D721Med (cell line): ENCODE measurements around the gene ZDHHC8.

Experiments
- DNase-seq: peaks from one replicate; pipeline ENCODE4 v3.0.0; 2011; ENCODE audit warnings: low spot score; ENCODE audit not compliant: insufficient read length
- FAIRE-seq: peaks from 2 replicates; lab custom pipeline; 2011; peaks lifted over from hg19 to GRCh38; lab: Jason Lieb, UNC
- TF ChIP-seq, protein P1 (sequence below): IDR thresholded peaks from 2 replicates; pipeline ENCODE4 v1.5.1; 2012; ENCODE audit warnings: mild to moderate bottlenecking, control low read depth; ENCODE audit not compliant: insufficient read depth; ENCODE audit errors: missing control alignments

ZDHHC8 gene

GRCh38 chr22:20133930-20134549 is 2.4 kb downstream of the ZDHHC8 start:
- TF ChIP-seq, protein P1, sequence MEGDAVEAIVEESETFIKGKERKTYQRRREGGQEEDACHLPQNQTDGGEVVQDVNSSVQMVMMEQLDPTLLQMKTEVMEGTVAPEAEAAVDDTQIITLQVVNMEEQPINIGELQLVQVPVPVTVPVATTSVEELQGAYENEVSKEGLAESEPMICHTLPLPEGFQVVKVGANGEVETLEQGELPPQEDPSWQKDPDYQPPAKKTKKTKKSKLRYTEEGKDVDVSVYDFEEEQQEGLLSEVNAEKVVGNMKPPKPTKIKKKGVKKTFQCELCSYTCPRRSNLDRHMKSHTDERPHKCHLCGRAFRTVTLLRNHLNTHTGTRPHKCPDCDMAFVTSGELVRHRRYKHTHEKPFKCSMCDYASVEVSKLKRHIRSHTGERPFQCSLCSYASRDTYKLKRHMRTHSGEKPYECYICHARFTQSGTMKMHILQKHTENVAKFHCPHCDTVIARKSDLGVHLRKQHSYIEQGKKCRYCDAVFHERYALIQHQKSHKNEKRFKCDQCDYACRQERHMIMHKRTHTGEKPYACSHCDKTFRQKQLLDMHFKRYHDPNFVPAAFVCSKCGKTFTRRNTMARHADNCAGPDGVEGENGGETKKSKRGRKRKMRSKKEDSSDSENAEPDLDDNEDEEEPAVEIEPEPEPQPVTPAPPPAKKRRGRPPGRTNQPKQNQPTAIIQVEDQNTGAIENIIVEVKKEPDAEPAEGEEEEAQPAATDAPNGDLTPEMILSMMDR, result no peak
- FAIRE-seq (no peak), DNase-seq (no peak)

DNA sequence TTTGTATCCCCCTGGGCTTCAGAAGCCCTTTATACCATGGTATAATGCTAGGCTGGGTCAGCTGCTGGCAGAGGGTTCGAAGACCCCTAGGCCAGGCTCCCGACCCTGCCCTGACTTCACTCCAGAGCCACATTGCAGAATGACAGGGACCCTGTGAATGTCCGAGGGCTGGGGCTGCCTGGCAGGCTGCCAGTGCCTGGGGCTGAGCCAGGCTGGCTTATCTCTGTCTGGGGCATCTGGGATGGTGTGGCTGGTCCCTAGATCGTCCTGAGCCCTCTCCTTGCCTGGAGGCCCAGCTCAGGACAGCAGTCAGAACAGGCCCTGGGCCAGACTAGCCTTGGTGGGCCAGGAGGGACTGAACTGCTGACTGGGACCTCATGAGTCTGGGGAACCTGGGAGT is 3.7 kb downstream of the ZDHHC8 start:
- TF ChIP-seq, protein P1, result no peak
- DNase-seq (no peak), FAIRE-seq (no peak)

GRCh38 chr22:20135806-20136602 is 4.4 kb downstream of the ZDHHC8 start:
- DNase-seq (no peak), FAIRE-seq (no peak)
- TF ChIP-seq, protein P1, result no peak

DNA sequence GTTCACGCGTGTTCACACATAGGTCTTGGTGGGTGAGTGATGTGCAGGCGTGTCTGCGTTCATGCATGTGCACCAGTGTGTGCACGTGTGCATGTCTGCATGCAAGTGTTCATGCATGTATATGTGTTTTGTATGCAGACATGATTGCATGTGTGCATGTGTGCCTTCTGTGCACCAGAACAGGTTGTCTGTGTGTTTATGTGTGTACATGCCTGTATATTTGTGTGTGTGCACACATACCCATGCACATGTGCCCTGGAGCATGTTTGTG is 4.9 kb downstream of the ZDHHC8 start:
- no peak for FAIRE-seq
- TF ChIP-seq, protein P1, result no peak

DNA sequence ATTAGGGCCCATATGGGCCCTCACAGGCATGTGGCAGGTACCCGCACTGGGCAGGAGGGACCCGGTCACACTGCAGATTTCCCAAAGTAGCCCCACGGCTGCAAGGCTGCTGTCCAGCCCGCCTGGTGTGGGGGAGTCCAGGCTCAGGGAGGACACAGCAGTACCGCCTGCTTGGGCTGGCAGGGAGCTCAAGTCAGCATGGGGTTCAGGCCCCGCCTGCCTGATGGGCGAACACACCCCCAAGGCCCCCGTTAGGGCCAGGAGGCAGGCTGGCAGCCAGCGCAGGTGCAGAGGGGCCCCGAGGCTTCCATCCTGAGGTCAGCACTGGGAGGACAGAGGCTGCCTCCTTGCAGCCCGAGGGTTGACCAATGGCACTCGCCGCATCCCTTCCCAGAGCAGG is 5.5 kb downstream of the ZDHHC8 start:
- no peak for DNase-seq
- FAIRE-seq, result no peak
- TF ChIP-seq, protein P1, result no peak

More for the DNA sequence above, 4.9 kb downstream of the ZDHHC8 start:
- no peak for DNase-seq

- TF ChIP-seq, protein P1, result no peak
- DNase-seq, result no peak
- no peak for FAIRE-seq
Measured at GRCh38 chr22:20137671-20138416, 6.2 kb downstream of the ZDHHC8 start.

DNA sequence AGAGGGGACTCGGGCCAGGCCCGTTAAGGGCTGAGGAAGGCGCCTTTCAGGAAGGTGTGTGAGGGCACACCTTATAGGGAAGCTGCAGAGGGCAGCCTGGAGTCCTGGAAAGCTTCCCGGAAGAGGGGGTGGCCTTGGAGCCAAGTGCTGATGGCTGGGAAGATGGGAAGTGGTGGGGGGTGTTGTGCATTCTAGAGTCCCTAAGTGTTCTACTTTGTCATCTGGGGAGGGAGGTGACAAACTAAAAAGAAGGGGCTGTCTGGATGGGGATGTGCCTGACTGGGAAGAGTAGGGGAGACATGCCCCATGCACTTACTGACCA is 6.8 kb downstream of the ZDHHC8 start:
- DNase-seq (no peak), FAIRE-seq (no peak)
- TF ChIP-seq, protein P1, result no peak
